ENCODE results near the gene NISCH.
"Not testable (repeated sequence)": the region's sequence is repeated elsewhere in the genome, so short reads cannot be mapped to it uniquely, and the experiment has no call there.

The NISCH gene

DNA sequence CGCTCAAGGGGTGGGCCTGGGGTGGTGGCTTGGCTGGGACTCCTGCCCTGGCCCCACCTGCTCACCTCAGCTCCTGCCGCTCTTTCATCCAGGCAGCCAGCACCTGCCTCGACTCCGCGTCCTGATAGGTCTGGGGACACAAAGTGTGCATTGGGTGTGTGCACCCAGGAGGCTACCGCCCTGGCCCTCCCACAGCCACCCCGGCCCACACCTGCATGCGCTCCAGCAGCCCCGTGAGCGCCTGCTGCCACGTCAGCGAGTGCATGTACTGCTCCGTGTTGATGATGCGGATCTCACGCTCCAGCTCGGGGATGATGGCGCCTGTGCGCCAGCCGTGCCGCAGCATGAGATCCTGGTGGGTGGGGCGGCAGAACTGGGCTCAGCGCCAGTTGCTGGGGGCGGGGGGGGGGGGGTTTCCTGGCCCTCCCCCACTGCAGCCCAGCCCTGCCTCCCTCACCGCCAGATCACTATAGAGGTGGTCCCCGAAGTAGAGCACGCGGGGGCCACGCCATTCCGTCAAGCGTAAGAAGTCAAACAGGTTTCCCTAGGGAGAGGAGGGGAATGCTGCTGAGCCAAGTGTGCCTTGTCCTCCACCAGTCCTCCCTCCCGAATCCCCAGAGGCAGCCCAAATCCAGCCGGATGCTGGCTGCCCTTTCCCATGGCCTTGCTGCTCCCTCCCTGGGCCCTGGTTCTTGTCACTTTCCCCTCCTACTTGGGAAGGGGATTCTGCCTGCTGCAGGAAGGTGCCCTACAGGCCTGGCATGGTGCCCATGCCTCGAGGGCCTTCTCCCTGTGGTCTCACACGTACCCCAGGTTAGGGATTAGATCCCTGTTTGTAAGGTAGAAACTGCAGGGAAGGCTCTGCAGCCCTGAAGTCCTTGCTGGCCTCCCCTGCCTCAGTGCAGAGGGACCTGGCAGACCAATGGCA is 69.6 kb downstream of the NISCH start:
- ATAC-seq, result no peak
- no peak for TF ChIP-seq OSR1 (CRISPR knock-in tag; IDR thresholded peaks at IDR 0.05)

DNA sequence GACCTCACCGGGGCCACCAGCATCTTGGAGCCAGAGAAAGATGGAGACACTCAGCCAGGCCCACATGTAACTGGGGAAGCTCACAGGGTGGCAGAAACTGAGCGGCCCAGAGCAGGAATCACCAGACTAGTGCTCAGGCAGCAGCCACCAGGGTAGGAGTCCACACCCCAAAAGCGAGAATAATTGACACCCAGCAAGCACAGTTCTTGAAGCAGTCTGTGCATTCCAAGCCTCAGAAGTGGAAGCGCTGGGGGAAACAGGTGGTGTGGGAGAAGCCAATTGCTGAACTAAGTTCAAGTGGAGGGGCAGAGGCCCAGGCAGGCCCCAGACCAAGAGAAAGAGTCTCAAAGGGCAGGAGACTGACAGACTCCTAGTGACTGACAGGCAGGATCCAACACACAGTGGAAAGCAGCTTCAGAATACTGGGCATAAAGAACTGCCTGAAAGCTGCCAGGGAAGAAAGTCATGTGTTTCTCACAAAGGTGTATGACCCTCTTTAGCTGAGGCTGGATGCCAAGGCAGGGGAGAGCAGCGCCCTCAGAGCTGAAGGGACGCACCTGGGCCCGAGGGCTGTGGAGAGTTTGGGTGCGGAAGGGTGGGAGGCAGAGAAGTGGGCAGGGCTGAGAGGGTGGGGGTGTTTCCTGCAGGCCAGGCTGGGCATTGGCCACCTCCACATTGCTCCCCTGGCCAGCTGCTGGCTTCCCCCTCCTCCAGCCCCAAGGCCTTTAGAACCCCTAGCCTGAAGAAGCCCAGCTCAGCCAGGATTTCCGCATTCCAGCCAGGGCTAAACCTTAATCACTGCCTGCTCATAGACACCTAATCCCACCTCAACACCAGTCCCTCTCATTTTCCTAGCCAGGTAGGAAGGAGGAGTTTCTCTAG is 70.5 kb downstream of the NISCH start:
- TF ChIP-seq ZNF8 (CRISPR knock-in tag; IDR thresholded peaks at IDR 0.05) (no peak), OSR1 (CRISPR knock-in tag; IDR thresholded peaks at IDR 0.05) (no peak), TOX (CRISPR knock-in tag; IDR thresholded peaks at IDR 0.05; ENCODE audit: borderline replicate concordance) (no peak), ESRRG (CRISPR knock-in tag; IDR thresholded peaks at IDR 0.05) (no peak), ZNF565 (CRISPR knock-in tag; conservative IDR thresholded peaks at IDR 0.05; ENCODE audit: low read depth) (no peak), ZFP3 (CRISPR knock-in tag; IDR thresholded peaks at IDR 0.05) (no peak), ZC3H10 (CRISPR knock-in tag; IDR thresholded peaks at IDR 0.05) (no peak), CSDC2 (CRISPR knock-in tag; IDR thresholded peaks at IDR 0.05) (no peak)
- TF ChIP-seq, protein P1, sequence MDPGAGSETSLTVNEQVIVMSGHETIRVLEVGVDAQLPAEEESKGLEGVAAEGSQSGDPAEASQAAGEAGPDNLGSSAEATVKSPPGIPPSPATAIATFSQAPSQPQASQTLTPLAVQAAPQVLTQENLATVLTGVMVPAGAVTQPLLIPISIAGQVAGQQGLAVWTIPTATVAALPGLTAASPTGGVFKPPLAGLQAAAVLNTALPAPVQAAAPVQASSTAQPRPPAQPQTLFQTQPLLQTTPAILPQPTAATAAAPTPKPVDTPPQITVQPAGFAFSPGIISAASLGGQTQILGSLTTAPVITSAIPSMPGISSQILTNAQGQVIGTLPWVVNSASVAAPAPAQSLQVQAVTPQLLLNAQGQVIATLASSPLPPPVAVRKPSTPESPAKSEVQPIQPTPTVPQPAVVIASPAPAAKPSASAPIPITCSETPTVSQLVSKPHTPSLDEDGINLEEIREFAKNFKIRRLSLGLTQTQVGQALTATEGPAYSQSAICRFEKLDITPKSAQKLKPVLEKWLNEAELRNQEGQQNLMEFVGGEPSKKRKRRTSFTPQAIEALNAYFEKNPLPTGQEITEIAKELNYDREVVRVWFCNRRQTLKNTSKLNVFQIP (CRISPR knock-in tag; IDR thresholded peaks at IDR 0.05; ENCODE audit: borderline replicate concordance, low read depth), result no peak
- ATAC-seq, result no peak

DNA sequence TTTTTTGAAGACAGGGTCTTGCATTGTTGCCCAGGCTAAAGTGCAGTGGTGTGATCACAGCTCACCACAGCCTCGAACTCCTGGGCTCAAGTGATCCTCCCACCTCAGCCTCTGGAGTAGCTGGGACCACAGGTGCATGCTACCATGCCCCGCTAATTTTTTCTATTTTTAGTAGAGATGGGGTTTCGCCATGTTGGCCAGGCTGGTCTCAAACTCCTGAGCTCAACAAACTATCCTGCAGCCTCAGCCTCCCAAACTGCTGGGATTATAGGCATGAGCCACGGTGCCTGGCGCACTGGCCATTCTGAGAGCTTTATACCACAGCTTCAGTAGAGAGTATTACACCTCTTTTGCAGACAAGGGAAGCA is 71.3 kb downstream of the NISCH start:
- ATAC-seq, result not testable (repeated sequence)

DNA sequence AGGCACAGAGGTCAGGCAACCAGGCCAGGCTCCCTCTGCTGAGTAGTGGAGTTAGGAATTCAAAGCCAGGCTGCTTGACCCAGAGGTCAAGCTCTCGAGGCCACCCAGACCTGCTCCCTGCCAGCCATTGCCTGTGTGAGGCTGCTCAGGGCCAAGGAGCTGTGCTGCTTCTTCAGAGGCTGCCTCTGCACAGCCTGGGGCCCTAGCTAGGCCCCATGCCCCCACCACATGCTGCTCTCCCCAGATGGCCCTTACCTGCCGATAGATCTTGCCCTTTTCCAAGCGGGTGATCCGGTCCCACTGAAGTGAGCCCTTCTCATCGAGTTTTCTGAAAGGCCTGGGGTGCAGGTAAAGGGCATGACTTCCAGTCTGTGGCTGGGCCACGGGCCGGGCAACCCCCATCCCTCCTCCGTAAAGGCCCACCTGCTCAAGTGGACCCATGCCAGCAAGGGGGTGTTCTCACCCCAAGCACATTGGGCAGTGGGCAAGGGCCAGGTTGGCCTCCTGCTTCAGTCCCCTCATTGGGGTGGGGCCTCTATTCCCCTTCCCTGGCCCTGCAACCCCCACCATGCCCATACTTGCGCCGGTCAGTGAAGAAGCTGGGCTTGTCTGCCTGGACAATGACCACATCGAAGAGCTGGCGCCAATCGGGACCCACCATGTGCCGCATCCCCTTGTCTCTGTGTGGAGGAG is 71.8 kb downstream of the NISCH start:
- ATAC-seq, result no peak
- TF ChIP-seq OSR1 (CRISPR knock-in tag; IDR thresholded peaks at IDR 0.05) (no peak), TOX (CRISPR knock-in tag; IDR thresholded peaks at IDR 0.05; ENCODE audit: borderline replicate concordance) (no peak), ZNF8 (CRISPR knock-in tag; IDR thresholded peaks at IDR 0.05) (no peak)
- TF ChIP-seq, protein P2, sequence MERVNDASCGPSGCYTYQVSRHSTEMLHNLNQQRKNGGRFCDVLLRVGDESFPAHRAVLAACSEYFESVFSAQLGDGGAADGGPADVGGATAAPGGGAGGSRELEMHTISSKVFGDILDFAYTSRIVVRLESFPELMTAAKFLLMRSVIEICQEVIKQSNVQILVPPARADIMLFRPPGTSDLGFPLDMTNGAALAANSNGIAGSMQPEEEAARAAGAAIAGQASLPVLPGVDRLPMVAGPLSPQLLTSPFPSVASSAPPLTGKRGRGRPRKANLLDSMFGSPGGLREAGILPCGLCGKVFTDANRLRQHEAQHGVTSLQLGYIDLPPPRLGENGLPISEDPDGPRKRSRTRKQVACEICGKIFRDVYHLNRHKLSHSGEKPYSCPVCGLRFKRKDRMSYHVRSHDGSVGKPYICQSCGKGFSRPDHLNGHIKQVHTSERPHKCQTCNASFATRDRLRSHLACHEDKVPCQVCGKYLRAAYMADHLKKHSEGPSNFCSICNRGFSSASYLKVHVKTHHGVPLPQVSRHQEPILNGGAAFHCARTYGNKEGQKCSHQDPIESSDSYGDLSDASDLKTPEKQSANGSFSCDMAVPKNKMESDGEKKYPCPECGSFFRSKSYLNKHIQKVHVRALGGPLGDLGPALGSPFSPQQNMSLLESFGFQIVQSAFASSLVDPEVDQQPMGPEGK (CRISPR knock-in tag; IDR thresholded peaks at IDR 0.05; ENCODE audit: borderline replicate concordance), result no peak

DNA sequence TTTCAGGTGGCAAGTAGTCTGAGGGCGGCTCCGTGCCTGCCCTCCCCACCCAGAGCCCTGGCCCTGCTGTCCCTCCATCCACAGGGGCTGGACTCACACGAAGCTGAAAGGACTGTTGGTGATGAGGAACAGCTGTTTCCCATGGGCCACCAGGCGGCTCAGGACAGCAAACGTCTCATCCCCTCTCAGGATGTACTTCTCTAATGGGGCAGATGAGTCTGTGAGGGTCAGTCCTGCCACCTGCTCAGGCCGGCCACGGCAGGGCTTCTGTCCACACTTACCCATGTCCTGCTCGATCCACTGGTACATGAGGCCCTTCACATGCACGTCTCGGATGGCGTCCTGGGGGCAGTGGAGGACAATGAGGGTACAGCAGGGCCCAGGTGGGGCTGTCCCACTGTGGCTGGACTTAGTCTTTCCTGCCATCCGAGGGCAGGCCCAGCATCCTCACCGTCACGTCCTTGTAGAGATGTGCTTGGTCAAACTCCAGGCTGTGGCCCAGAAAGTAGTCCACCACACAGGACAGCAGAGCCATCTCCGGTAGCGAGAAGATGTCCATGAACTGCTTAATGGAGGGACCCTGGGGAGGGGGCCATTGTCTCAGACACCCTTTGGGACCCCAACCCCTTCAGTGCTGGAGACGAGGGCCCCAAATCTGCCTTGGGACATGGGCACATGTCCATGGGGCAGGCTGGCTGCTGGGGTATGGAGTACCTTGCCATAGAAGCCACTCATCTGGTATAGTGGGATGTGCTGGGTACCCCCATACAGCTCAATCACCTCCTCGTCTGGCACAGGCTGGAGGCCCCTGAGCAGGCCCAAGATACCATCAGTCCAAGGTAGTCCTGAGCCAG is 72.6 kb downstream of the NISCH start:
- TF ChIP-seq BACH2 (CRISPR knock-in tag; IDR thresholded peaks at IDR 0.05; ENCODE audit: borderline replicate concordance), result no peak
- no peak for TF ChIP-seq ZFP3 (CRISPR knock-in tag; IDR thresholded peaks at IDR 0.05)
- TF ChIP-seq ZNF565 (CRISPR knock-in tag; conservative IDR thresholded peaks at IDR 0.05; ENCODE audit: low read depth), result no peak
- no peak for TF ChIP-seq ZC3H10 (CRISPR knock-in tag; IDR thresholded peaks at IDR 0.05)
- TF ChIP-seq ARNTL (CRISPR knock-in tag; IDR thresholded peaks at IDR 0.05; ENCODE audit: borderline replicate concordance, low read depth), result no peak
- no peak for TF ChIP-seq ZFP30 (CRISPR knock-in tag; IDR thresholded peaks at IDR 0.05)
- TF ChIP-seq TCF4 (CRISPR knock-in tag; IDR thresholded peaks at IDR 0.05; ENCODE audit: borderline replicate concordance), result no peak
- TF ChIP-seq CSDC2 (CRISPR knock-in tag; IDR thresholded peaks at IDR 0.05), result no peak
- TF ChIP-seq, protein P3, sequence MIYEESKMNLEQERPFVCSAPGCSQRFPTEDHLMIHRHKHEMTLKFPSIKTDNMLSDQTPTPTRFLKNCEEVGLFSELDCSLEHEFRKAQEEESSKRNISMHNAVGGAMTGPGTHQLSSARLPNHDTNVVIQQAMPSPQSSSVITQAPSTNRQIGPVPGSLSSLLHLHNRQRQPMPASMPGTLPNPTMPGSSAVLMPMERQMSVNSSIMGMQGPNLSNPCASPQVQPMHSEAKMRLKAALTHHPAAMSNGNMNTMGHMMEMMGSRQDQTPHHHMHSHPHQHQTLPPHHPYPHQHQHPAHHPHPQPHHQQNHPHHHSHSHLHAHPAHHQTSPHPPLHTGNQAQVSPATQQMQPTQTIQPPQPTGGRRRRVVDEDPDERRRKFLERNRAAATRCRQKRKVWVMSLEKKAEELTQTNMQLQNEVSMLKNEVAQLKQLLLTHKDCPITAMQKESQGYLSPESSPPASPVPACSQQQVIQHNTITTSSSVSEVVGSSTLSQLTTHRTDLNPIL (CRISPR knock-in tag; IDR thresholded peaks at IDR 0.05; ENCODE audit: low read depth), result no peak
- no peak for TF ChIP-seq RARB (CRISPR knock-in tag; IDR thresholded peaks at IDR 0.05)
- TF ChIP-seq PPARA (CRISPR knock-in tag; IDR thresholded peaks at IDR 0.05; ENCODE audit: borderline replicate concordance), result no peak
- TF ChIP-seq, protein P4, sequence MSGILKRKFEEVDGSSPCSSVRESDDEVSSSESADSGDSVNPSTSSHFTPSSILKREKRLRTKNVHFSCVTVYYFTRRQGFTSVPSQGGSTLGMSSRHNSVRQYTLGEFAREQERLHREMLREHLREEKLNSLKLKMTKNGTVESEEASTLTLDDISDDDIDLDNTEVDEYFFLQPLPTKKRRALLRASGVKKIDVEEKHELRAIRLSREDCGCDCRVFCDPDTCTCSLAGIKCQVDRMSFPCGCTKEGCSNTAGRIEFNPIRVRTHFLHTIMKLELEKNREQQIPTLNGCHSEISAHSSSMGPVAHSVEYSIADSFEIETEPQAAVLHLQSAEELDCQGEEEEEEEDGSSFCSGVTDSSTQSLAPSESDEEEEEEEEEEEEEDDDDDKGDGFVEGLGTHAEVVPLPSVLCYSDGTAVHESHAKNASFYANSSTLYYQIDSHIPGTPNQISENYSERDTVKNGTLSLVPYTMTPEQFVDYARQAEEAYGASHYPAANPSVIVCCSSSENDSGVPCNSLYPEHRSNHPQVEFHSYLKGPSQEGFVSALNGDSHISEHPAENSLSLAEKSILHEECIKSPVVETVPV (CRISPR knock-in tag; IDR thresholded peaks at IDR 0.05), result no peak
- TF ChIP-seq GLIS3 (CRISPR knock-in tag; IDR thresholded peaks at IDR 0.05), result no peak
- no peak for TF ChIP-seq ESRRG (CRISPR knock-in tag; IDR thresholded peaks at IDR 0.05)
- no peak for TF ChIP-seq ZNF70 (CRISPR knock-in tag; IDR thresholded peaks at IDR 0.05)
- no peak for ATAC-seq

Measured in SK-N-SH treated with all-trans-retinoic acid at 6 μM for 48 hours (cell line).